ENCODE results near the gene ZNF280C.

GRCh38 chrX:130253916-130254315, 14.8 kb downstream of the ZNF280C start:
- TF ChIP-seq GATA3 (IDR thresholded peaks at IDR 0.05; ENCODE audit: low read depth, low read length) = no peak
- no peak for TF ChIP-seq GATA2 (IDR thresholded peaks at IDR 0.05; ENCODE audit: low read depth, low read length)
